Cortex of kidney (tissue), 1 donor: ENCODE results near the gene ASF1A.
A peak's percentile ranks its signal among the peaks of the same experiment; 100 is the strongest.

Experiments
- DNase-seq: peaks from one replicate; lab custom pipeline; 2025; lab: John Stamatoyannopoulos, UW

The ASF1A gene

DNA sequence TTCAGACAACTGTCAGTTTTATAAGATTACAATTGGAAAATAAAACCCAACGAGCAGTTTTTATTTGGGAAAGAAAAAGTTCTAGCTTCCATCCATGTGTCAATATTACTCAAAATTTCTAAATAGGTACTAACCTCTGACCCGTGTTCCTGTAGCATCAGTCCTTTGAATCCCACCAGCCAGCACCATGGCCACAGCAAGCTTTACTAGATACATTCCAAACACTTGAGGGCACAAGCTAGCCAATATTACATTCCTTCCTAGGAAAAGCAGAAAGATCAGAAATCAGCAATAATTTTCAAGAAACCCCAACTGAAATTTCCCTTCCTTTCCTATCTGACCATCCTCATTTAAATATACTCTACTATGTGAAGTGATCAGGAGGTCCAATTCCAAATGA, 19.2 kb downstream of the ASF1A start:
- no peak for DNase-seq

DNA sequence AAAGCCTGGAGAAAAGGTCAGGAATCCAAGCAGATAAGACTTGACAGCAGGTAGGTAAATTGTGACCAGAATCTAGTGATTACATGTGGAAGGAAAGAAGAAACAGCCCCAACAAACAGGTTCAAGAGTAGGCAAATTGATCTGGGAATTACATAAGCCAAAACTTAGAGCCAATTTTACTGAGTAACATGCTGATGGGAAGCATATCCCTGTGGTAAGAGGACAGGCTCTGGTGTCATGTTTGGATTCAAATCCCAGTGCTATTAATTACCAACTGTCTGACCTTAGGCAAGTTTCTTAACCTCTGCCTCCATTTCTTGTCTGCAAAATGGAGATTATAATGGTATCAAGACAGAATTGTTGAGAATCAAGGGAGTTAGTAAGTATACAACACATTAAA, 20.6 kb downstream of the ASF1A start:
- no peak for DNase-seq

DNA sequence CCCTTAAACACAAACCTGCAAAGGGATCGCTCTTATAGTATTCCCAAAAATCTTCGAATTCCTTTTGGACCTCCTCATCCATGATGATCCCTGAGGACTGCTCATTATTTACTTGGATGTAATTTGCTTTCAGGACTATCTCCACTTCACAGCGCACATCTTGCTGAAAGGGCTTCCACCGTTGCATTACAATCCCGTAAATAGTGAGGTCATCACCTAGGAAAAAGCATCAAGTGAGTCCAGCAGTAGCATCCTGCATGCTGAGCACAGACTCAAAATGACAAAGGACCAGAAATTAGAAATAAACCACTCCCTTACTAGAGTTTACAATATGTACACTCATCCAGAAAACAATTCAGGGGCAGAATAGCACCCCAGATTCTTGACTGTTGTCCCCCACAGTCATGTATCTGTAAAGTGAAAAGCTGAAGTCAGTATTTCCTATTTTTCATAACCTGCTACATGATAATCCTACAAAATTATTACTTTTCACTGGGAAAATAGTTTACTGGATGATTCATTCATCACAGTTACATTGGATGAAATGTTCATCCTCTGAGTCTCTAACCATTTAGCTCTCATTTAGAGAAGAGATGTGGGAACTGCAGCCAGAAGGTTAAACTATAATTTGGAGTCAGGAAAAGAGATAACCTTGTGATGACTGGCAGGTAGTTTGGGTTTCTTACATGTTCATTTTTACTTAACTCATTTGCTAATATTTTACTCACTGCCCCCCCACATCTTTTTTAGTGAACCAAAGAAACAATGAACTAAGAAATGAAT, 23.8 kb downstream of the ASF1A start:
- no peak for DNase-seq

DNA sequence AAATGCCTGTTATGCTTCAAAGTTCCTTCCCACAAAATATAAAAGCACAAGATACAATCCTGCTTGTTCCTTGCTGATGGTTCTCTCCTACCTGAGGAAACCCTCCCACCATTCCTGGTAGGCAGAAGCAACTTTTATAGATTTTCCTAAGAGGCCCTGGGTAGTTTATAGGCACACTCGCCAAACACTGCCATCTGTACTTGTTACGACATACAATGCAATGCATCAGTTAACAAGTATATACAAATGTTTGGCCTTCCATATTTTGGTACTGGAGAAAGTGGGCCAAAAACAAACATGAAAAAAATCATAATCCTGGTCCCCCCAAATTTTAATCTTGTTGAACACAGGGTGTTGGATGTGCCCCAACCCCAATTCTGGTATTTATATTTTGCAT, 24.4 kb downstream of the ASF1A start:
- DNase-seq, result no peak

DNA sequence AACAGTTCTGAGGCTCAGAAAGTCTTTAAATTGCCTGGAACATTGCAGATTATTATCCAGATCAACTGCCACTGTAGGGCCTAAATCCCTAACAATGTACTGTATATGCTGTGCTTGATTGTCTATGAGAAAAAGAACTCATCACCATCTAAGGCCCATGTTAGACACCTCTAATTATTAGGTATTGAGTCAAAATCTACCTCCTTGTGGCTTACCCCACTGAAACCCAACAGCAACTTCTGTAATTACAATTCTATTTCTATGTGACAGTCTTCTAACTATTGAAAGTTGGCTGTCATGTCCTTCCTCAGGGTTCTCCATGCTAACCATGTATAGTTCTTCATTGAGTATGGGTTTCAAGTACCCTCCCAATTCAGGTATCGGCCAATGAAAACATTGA, 27.1 kb downstream of the ASF1A start:
- no peak for DNase-seq

DNA sequence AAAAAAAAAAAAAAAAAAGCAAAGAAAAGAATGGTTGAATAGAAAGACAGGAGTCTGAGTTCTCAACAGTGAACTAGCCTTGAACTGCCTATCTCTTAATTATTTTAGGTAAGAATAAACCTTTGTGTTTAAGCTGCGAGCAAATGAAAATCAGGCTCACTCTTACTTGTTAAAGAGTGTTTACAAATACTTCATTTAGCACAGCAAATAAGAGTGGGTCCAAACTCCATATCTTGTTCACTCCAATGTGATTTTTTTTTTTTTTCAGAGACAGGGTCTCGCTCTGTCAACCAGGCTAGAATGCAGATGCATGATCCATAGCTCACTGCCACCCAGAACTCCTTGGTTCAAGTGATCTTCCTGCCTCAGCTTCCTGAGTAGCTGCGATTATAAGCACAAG, 29.1 kb downstream of the ASF1A start:
- DNase-seq, result no peak

DNA sequence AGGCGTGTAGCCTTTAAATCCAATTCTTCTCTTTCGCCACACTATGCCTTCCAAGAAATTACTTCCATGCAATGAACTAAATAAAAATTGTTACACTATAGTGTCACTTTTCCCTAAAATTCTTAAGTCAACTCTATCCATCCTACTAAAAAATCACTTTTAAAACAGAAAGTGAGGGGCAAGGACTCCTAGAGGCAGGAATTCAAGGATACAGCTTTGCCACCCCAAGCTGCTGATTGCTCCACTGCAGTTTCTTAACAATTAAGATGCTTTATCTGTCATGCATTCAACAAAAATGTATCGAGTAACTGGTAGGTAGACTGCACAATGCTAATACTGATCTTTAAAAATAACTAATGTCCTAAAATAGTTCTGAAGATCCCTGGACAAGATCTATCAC, 36.7 kb downstream of the ASF1A start:
- no peak for DNase-seq

DNA sequence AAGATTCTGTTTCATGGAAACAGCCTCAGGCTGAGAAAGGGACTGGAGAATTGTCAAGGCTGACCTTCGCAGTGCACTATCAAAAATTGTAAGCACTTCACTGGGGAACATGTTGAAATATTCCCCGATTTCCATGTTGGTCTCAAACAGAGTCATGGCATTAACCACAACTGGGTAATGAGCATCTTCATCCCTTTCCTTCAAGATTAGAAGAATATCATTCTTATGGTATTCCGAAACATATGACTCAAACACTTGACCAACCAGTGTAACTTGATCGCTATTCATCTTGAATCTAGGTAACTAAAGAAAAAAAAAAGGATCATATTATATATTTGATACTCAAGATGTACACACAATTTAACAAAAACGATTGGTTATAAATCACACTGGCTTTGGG, 37.5 kb downstream of the ASF1A start:
- DNase-seq, result no peak

DNA sequence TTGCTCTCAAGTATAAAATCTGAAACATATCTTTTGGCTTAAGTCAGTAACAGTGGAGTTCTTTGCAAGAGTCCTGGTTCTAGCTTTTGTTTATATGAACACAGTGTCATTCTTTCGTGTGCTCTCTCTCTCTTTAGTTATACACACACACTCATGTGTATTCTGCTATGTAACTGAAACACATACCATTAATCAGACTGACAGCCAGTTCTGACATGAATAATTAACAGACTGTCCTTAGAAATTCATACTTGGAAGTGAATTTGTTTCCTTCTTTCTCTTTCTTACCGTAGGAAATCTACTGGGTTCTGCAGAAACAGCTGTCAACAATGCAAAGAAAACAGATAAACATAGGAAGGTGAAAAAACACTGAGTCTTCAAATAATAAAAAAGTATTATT, 38.5 kb downstream of the ASF1A start:
- DNase-seq, result no peak

DNA sequence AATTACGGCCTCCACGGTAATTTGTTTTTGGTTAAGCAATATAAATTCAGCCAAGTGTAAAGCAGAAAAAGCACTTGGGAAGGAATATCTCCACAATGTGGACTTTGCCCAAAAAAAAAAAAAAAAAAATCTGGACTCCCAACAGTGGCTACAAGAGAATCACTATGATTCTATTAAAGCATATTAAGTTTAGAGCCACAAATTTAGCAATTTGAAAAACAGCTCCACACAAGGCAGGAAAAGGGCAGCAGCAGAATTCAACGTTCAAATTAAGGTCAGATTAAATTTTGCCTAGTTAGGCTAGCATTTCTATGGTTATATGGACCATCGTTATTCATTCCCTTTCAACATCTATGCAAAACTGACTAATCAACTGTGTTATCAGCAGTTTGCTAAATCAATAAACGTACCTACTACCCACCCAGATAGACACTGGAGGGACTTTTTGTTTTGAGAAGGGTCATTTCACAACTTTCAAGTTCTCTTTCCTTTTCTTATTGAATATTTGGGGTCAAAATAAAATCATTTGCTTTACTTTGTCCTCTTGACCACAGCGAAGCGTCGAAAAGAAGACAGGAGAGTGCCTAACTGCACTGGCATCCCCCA, 40.0 kb downstream of the ASF1A start:
- no peak for DNase-seq

DNA sequence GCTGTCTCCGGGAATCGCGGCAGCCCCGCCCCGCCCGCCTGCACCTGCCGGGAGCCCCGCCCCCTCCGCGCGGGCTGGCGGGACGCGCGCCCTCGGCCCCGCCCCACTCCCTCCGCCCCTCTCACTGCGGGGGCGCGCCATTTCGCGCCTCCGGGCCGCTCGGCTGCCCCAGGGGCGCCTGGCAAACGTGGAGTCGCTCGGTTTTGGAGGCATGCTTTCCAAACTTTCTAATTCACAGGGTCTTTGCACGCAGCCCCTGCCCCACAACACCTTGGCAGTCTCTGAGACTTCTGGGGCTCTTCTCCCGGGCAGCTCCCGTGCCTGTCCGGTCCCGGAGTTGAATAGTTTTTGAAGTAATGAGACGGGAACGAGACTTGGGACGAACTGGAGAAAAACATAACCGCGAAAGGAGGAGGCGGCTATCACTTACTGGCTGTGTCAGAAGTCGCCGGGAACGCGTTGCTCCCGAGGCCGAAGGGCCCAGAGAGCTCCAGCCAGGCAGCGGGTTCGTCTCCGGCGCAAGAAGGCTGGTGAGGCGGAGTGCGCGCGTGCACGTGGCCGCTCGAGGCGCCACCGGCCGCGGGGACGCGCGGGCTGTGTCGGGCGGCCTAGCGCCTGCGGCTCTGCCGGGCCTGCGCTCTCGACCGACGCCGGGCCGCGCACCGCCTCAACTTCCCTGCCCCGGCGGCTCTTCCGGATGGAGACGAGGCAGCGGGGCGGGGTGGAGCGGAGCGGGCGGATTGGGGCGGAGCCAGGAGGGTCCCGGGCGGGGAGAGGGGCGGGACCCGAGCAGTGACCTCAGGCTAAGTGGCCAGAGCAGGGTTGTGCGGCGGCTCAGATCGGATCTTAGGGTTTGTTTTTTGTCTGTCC, 40.7 kb downstream of the ASF1A start, which contains the start of gene MCM9:
TSS of gene MCM9 (minus strand) at position 699 of the 870 bp plus-strand sequence. CDS start 3,436 bp downstream, outside the sequence.
- DNase-seq, result peak; percentile 12

DNA sequence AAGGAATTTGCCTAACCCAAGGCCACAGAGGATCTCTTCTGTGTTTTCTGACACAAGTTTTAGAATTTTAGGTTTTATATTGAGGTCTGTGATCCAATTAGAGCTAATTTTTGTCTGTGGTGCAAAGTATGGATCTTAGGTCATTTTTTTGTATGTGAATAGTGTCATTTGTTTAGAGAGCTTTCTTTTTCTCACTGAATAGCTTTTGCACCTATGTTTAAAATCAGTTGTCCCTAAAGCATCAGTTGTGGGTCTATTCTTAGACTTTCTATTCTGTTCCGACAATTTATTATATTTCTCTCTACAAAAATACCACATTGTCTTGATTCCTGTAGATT, 41.3 kb downstream of the ASF1A start:
- DNase-seq, result no peak

DNA sequence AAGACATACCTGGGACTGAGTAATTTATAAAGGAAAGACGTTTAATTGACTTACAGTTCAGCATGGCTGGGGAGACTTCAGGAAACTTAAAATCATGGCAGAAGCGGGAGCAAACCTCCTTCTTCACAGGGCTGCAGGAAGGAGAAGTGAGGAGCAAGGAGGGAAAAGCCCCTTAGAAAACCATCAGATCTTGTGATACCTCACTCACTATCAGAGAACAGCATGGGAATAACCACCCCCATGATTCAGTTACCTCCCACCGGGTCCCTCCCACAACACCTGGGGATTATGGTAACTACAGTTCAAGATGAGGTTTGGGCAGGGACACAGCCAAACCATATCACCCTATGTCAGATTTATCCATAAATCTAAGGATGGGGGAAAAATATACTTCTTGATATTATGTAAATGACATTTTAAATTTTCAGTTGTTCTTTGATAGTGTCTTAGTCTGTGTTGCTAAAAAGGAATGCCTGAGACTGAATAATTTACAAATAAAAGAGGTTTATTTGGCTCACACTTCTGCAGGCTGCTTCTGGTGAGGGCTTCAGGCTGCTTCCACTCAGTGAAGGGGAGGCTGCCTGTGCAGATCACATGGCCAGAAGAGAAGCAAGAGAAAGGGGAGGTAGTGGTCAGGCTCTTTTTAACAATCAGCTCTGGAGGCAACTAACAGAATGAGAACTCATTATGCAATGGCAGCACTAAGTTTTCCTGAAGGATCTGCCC, 42.2 kb downstream of the ASF1A start:
- DNase-seq, result no peak

DNA sequence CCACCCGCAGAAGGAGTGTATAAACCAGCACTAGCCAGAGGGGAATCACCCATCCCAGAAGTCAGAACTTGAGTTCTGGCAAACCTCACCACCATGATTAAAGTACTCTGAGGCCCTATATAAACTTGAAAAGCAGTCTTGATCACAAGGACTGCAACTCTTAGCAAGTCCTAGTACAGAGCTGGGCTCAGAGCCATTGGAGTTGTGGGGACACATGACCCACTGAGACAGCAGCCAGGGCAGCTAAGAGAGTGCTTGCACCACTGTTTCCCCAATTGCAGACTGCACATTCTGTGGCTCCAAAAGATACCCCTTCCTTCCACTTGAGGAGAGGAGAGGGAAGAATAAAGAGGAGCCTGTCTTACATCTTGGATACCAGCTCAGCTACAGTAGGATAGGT, 45.7 kb downstream of the ASF1A start:
- DNase-seq, result no peak

DNA sequence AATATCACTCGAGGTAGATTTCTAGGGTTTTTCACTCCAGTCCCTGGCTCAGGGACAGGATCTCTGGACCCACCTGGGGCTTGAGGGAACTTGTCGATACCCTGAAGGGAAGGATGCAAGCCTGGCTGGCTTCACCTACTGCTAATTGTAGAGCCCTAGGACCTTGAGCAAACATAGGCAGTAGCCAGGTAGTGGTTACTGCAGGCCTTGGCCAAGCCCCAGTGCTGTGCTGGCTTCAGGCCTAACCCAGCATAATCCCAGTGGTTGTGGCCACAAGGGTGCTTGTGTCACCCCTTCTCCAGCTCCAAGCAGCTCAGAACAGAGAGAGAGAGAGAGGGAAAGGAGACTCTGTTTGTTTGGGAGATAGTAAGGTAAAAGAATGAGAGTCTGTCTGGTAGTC, 46.8 kb downstream of the ASF1A start:
- DNase-seq, result no peak

DNA sequence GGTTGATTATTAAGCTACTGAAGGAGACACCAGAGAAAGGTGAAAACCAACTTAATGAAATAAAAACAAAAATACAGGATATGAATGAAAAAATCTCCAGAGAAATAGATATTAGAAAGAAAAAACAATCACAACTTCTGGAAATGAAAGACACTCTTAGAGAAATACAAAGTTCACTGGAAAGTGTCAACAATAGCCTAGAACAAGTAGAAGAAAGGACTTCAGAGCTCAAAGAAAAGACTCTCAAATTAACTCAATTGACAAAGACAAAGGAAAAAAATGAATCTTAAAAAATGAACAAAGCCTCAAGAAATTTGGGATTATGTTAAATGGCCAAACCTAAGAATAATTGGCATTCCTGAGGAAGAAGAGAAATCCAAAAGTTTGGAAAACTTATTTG, 51.3 kb downstream of the ASF1A start:
- no peak for DNase-seq

DNA sequence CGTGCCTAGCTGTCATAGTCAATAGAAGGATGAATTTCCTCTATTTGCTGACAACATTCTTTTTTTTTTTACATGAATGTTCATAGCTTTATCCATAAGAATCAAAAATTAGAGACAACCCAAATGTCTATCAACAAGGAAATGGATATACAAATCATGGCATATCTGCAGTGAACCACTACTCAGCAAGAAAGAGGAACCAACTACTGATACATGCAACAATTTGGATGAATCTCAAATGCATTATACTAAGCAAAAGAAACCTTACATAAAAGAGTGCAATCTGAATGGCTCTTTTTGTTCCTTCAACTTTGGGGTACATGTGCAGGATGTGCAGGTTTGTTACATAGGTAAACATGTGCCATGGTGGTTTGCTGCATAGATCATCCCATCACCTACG, 58.7 kb downstream of the ASF1A start:
- DNase-seq, result no peak

DNA sequence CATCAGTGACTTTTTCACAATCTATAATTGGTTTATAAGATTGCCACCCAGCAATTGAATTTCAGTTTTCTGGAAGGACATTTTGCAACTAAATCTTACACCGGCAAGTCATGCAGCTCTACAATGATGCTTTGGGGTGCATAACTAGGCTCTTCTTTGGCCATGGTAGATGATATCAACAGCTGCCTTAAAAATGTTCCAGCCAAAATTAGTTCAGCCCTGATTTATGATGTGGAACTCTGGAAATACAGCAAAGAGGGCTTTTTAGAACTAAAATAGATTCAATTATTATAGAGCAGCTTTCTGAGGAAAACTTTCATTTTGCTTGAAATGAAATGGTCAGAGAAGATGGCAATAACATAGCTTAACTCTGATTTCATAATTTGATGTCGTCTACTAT, 59.4 kb downstream of the ASF1A start:
- DNase-seq, result no peak
